ENCODE results near the gene CDR2L.
"Not testable (repeated sequence)": the region's sequence is repeated elsewhere in the genome, so short reads cannot be mapped to it uniquely, and the experiment has no call there.

CDR2L gene

DNA sequence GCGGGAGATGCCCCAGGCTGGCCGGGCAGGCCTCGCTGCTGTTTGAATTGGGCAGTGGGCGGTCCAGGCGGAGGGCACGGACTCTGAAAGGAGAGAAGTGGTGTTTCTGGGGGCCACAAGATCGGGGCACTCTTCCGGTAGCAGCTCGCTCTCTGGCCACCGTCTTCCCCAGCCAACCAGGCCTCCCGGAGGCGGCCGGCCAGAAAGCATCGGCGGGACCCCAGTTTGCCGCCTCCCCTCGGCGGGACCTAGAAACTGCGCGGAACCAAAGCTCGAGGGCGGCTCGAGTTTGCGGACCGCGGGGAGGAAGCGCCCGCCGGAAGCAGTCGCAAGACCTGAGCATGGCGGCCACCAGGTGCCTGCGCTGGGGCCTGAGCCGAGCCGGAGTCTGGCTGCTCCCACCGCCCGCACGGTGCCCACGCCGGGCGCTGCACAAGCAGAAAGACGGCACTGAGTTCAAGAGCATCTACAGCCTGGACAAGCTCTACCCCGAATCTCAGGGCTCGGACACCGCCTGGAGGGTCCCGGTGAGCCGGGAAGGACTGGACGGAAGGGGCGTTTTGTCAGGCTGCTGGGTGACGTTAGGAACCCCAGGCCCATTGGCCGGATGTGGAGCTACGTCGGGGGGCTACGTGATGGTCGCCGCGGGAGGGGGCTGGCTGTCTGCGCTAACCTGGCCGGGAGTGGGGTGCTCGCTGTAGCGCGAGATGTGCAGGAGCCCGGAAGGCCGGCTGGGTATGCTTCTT, 25.1 kb downstream of the CDR2L start, which contains the start of gene MRPL58:
TSS of gene MRPL58 (plus strand) at position 325 of the 746 bp plus-strand sequence. CDS start at position 342, 17 bp downstream.
- peak; percentile 73 for DNase-seq

DNA sequence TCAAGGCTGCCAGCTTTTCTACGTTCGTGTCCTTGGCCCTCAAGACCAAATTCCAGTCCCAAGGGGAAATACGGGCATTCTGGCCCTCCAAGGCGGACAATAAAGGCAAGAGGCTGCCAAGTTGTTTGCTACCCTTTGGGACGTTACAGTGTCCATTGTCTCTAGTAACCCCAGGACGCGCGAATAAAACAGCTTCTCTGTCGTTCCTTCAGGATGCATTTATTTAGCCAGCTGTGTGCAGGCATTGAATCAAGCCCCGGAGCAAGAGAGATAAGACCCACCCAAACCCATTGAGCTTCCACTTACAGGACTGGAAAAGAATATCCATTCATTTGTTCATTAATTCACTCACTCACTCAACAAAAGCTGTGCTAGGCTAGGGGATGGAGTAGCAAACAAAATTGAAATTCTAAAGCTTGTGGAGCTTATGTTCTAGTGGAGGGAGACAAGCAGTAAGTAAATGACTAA, 25.7 kb downstream of the CDR2L start:
- no peak for DNase-seq

DNA sequence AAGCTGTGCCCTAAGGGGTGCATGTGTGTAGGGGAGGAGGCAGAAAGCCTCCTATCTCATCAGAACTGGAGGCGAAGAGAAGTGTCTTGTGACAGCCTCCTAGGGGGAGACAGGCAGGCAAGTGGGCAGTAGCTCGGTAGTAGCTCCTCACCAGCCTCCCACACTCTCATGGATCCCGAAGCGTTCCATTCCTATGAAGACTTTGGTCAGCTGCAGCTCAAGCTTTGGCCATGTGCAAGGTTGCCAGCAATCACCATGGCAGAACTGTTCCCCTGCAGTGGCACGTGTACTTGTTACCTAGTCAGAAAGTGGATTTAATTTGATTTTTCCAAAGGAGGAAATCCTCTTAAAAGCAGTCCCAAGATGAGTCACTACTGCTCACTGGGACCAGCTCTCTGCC, 31.7 kb downstream of the CDR2L start:
- no peak for DNase-seq

DNA sequence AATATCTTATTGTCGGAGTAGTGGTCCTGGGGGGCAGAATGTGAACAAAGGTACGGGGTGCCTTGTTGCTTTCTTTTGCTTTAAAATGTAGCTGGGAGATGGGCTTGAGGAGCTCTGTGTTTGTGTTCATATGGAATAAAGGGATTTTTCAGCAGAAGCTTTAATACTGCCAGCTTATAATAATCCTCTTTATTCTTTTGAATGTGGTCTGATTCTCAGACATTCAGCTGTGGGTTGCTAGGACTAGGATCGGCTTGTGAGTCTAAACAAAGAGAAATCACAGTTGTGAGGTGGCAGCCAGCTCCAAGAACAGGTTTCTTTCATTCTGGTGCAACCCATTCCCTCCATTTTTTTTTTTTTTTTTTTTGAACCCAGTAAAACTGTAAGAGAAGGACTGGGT, 32.3 kb downstream of the CDR2L start:
- DNase-seq: no peak

DNA sequence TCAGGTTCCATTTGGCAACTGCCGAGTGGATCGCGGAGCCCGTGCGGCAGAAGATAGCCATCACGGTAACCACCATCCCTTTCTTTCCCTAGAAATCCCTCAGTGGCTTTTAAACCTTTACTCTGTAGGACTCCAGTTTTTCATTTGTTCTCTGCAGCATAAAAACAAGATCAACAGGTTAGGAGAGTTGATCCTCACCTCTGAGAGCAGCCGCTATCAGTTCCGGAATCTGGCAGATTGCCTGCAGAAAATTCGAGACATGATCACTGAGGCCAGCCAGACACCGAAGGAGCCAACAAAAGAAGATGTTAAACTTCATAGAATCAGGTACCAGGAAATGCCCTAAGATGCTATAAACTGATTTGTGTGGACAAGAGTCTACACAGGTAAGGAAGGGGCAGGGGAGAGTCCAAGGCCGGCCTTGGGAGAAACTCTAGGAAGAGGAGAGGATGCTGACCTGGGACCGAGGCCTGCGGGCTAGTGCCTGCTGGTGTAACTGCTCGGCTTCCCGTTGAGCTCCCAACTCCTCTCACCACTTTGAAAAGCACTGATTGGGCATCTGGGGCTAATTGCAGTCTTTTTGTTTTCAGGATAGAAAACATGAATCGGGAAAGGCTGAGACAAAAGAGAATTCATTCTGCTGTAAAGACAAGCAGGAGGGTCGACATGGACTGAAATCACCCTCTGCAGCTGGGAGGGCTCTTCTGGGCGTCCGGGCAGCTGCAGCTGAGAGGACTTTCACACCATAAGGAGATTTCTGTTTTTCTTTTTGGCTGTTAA, 33.1 kb downstream of the CDR2L start:
- DNase-seq: no peak

DNA sequence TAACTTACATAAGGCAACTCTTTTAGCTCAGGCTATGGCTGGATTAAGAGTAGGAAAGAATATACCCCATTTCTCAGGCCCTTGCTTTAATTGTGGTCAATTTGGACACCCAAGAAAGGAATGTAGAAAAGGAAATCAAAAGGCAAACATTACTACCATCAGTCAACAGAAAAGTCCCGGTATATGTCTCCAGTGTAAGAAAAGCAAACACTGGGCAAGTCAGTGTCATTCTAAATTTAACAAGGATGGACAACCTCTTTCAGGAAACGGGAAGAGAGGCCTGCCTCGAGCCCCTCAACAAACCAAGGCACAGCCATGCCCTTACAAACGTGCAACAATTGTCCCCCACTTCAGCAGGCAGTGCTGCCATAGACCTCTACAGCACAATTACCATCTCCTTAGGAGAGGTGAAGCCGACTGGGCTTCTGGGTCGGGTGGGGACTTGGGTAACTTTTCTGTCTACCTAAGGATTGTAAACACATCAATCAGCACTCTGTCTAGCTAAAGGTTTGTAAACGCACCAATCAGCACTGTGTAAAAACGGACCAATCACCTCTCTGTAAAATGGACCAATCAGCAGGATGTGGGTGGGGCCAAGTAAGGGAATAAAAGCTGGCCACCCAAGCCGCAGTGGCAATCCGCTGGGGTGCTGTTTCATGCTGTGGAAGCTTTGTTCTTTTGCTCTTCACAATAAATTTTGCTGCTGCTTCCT, 37.4 kb downstream of the CDR2L start:
- no peak for DNase-seq

DNA sequence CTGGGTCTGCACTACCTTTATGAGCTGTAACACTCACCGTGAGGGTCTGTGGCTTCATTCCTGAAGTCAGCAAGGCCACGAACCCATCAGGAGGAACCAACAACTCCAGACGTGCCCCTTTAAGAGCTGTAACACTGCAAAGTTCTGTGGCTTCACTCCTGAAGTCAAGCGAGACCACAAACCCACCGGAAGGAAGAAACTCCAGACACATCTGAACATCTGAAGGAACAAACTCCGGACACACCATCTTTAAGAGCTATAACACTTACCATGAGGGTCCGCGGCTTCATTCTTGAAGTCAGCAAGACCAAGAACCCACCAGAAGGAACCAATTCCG, 37.9 kb downstream of the CDR2L start:
- not testable (repeated sequence) for DNase-seq

DNA sequence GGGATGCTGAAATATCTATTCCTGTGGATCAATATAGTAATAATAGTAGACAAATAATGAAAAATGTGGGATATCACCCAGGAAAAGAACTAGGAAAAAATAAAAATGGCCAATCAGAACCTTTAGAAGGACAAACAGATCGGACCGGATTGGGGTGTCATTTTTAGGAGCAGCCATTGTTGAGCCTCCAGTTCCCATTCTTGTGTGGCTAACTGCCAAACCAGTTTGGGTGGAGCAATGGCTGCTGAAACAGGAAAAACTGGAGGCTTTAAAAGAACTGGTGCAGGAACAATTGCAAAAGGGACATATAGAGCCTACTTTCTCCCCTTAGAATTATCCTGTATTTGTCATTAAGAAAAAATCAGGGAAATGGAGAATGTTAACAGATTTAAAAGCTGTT, 39.2 kb downstream of the CDR2L start:
- not testable (repeated sequence) for DNase-seq

DNA sequence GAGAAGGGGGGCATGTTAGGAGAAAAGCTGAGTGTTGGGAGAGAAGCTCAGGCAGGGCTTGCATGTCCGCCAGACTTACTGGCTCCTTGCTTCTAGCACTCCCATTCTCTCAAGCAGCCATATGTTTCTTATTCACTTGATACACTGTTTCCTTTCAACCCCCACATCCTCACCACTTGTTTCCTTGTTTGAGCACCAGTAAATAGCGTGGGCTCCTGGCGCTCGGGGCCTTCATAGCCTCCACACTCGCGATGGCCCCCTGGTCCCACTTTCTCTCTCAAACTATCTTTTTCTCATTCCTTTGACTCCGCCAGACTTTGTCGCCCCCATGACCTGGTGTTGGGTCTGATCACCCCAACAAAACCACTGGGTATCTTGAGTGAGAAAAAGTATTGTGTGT, 42.7 kb downstream of the CDR2L start:
- DNase-seq: no peak

DNA sequence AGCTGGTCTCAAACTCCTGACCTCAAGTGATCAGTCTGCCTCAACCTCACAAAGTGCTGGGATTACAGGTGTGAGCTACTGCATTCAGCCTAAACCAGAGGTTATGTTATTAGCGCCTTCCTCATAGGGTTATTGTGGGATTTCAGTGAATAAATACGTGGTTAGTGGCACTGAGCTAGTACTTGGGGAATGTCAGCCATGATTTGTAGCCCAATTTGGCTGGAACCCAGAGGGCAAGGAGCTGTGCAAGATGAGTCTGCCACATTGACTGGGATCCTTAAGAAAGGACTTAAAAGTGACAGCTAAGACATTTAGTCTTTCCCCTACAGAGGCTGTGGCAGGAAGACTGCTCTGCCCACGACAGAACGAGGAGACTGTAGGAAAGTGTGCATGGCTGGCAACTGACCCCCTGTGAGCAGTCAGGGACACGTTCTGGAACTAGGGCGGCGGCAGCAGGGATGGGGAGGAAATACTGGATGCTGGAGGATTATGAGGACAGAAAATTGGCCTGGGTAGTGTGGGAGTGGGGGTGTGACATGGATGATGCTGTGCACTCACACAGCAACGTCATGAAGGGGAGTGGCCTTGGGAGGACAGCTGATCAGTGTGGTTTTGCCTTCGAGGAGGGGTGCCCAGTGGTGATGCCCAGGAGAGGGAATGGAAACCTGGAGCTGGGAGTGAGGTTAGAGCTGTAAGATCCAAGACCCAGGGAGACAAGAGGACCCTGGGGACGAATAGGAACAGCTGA, 44.7 kb downstream of the CDR2L start:
- DNase-seq: peak; percentile 37

DNA sequence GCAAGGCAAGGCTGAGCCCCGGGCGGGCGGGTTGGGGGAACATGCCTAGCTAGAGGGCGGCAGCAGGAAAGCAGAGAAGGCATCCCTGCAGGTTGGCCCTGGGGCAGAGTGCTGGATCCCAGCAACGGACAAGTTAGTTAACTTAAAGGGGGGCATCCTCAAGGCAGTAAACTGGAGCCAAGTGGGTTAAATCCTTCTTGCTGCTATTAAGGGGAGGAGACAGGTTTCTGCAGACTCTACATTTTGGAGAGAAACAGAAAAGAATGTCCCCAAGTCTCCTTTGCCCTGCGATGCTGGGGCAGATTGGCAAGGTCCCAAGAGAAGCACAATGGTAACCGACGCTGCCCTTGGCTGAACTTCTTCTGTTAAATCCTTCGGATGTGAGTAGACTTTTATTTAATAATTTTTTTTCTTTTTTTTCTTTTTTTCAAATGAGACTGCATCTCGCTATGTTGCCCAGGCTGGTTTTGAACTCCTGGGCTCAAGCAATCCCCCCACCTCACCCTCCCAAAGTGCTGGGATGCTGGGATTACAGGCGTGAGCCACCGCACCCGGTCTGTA, 45.4 kb downstream of the CDR2L start:
- no peak for DNase-seq

DNA sequence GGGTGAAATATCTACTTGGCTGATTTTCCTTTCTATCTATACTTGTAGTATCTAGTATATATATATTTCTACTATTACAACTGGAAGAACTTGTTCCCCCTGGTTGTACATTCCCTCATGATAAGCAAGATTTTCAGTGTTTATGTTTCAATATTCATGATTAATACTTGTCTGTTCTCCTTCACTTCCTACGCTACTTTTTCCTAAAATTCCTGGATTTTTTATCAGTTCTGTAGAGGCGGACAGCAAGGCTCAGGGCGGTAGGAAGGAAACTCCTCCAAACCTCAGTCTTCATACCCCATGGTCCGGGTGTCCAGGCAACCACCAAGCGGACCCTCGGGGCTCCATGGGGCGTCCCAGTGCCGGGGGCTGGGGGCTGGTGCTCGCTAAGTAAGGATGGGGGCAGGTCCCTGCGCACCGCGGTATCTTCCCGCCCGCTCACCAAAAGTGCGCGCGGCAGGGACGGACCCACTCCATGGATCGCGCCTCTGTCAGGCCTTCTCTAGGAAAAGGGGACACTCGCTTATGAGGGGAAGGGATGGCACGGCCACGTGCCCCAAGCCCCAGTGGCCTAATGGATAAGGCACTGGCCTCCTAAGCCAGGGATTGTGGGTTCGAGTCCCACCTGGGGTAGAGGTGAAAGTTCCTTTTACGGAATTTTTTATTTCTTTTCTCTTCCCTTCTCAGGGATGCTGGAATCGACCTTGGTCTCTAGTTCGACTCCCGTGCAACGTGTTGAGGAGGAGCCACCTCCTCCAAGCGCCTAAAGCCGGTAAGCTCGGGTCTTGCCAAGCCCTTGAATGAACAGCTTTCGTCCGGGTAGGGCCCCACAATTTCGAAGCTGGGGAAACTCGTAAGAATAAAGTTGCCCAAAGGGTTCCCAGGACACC, 46.2 kb downstream of the CDR2L start:
- DNase-seq: peak; percentile 89

DNA sequence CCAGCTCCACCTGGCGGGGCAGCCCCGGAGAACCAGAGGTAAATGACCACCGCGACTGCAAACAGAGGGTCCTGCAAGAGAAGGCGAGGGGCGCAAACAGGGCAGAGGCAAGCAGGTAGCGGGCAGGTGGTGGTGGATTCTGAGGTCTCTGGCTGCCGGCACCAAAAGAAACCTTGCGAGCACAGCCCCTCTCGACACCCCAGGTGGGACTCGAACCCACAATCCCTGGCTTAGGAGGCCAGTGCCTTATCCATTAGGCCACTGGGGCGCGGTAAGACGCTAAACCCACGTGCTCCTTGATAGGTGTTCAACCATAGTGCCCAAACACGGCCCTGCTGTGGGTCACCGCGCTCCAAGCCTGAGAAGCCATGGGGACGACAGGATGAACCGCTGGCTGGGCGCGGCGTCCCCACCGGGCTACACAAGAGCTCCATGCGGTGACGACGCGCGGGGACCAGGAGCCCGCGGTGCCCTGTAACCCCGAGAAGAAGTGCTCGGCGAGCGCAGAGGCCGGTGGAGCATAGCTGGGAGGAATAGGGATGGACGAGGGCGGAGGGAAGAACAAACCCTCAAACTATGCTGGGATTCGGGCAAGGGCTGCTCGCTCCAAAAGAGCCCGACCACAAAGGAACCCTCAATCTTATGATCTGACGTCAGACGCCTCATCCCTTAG, 46.9 kb downstream of the CDR2L start:
- peak; percentile 92 for DNase-seq

DNA sequence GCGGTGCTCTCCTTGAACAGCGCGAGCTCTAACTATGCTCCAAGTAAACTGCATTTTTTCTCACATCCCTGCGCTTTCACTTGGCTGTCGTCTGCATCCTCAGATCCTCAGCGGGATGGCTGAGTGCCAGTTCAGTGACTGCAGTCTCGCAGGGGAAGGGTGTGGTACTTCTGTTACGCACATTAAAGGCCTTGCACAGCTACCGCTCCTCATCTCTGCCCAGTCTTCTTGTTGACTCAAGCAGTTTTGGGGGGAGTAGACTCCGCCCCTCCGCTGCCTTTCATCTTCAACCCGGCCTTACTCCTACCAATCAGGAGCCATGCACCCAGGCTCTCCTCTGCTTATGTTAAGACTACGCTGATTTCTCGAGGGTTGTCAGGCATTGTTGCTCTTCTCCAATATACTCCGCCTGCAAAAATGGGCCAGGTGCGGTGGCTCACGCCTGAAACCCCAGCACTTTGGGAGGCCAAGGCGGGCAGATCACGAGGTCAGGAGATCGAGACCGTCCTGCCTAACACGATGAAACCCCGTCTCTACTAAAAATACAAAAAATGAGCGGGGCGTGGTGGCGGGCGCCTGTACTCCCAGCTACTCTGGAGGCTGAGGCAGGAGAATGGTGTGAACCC, 49.3 kb downstream of the CDR2L start:
- DNase-seq: peak; percentile 70

DNA sequence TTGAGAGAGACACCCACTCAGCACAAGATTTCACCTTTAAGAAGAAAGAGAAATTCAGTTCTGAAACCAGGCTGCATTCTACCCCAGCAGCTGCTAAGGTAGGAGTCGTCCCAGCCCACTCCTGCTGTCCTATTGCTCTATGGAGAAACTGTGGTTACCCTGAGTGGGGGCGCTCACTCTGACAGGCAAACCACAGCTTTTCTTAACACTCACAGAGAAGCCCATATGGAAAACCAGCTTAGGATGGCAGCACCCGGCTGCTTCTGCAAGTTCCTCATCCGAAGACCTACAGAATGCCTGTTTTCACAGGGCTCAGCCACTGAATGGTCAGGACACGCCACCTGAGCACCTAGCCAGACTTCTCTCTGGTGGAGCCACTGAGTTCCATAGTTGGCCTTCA, 51.8 kb downstream of the CDR2L start:
- DNase-seq: no peak

DNA sequence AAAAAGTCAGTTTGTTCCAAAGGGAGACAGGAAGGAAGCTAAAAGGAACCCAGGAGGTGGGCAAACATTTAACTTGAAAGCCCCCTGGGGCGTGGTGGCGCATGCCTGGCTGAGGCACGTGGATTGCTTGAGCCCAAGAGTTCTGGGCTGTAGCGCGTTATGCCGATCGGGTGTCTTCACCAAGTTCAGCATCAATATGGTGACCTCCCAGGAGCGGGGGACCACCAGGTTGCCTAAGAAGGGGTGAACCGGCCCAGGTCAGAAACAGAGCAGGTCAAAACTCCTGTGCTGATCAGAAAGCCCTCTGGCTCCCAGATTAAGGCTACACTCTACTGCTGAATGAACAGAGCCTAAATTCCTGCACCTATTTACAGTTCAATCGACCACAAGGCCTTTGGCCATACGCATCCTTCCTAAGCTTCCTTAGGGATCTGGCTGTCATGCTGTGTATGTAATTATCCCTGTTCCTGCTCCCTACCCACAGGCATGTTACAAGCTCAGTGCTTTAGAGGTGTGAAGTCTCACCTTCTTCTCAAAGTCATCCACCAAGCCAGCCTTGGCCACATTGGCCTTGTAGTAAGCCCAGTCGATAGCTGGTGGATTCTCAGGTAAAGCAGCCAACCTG, 54.3 kb downstream of the CDR2L start:
- no peak for DNase-seq

DNA sequence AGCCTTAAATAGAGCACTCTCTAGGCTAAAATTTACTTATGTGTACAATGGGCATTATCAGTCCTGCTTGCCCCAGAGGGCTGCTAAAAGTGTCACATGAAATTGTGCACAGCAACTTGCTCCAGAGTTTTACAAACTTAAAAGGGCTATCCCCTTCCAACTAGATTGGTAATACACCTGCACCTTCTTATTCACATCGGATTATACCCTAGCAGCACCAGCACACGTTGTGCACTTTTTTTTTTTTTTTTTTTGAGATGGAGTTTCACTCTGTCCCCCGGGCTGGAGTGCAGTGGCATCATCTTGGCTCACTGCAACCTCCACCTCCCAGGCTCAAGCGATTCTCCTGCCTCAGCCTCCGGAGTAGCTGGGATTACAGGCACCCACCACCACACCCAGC, 56.4 kb downstream of the CDR2L start:
- not testable (repeated sequence) for DNase-seq

DNA sequence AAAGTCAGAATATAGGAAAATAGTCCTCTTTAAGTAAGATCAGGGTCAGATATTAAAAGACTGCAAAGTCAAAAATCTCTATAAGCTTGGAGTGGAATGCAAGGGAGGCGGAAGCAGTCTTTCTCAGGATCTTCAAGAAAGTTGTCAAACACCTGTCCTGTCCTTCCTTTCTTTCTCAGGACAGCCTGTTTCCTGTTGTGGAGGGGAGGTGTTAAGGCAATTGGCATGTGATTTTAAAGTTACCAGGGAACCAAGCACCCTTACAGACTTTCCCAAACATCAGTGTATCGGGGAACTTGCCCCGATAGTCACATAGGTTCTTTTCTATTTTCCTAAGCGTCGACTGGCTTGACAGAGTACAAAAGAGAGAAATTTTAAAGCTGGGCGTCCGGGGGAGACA, 57.3 kb downstream of the CDR2L start:
- DNase-seq: no peak

DNA sequence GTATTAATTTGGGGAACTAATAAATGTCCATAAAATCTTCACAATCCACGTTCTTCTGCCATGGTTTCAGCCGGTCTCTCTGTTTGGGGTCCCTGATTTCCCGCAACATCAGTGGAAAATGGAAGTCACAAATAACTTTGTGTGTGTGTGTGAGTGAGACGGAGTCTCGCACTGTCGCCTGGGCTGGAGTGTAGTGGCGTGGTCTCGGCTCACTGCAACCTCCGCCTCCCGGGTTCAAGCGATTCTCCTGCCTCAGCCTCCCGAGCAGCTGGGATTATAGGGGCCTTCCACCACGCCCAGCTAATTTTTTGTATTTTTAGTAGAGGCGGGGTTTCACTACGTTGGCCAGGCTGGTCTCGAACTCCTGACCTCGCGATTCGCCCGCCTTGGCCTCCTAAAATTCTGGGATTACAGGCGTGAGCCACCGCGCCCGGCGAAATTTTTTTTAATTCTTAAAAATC, 58.5 kb downstream of the CDR2L start:
- DNase-seq: not testable (repeated sequence)
